Left lung (tissue), 10 donors: ENCODE data around the gene PAPOLB. TPM values are rescaled to one million over a fixed set of nuclear protein-coding genes. Genes with fewer than 3 reads are reported as not detected.

Experiments
- ATAC-seq: fragments of 200-7000 bp; cut with Tn5 transposase; one replicate; pipeline ENCODE4 v1.9.1; 2020; ENCODE audit warnings: moderate library complexity
- DNase-seq, 4 donors: peaks; one replicate each; pipeline ENCODE4 v3.0.0-alpha.2; 2013 to 2020
- H3K27ac ChIP-seq, 2 donors: fragments of 200-600 bp; sonication (generic) in 1 of 2; one replicate each; pipeline versions ENCODE4 v1.5.0 to v1.8.0; 2020 to 2021
- H3K27me3 ChIP-seq, 2 donors: fragments of 200-600 bp; sonication (generic) in 1 of 2; one replicate each; pipeline versions ENCODE4 v1.5.0 to v1.8.0; 2020 to 2021
- H3K36me3 ChIP-seq, 2 donors: fragments of 200-600 bp; sonication (generic) in 1 of 2; one replicate each; pipeline versions ENCODE4 v1.5.0 to v1.8.0; 2020 to 2021
- H3K4me1 ChIP-seq, 2 donors: fragments of 200-600 bp; one replicate each; pipeline ENCODE4 v1.8.0; 2021
- H3K4me3 ChIP-seq, 2 donors: fragments of 200-600 bp; sonication (generic) in 1 of 2; one replicate each; pipeline versions ENCODE4 v1.5.0 to v1.8.0; 2020 to 2021; ENCODE audit warnings: mild to moderate bottlenecking in 1 of 2
- H3K9me3 ChIP-seq, 2 donors: fragments of 200-600 bp; sonication (generic) in 1 of 2; one replicate each; pipeline versions ENCODE4 v1.5.0 to v1.8.0; 2020 to 2021
- intact Hi-C, 2 donors: fragments of 100-400 bp; cut with DNase I; formaldehyde crosslinking; loops; one replicate each; pipeline versions ENCODE4 v1.11.2 to v1.14.2; 2022
- polyA plus RNA-seq, 6 donors: library from polyadenylated mRNA; unstranded; fragments of 120-200 nt; gene quantifications; one replicate each; pipeline ENCODE4 v1.2.1, GENCODE V29; 2013; ENCODE audit not compliant: insufficient read length in 6 of 6
- total RNA-seq, 2 donors: library from RNA; stranded (reverse); fragmentation: NEBNext Ultra II Directional; extraction: Animal tissue kit (Norgen Biotek cat#: 25700); gene quantifications; one replicate each; pipeline ENCODE4 v1.2.1, GENCODE V29; 2021
- TF ChIP-seq, protein P1 (sequence below), 2 donors: fragments of 200-600 bp; sonication (generic) in 1 of 2; IDR thresholded peaks; one replicate each; pipeline versions ENCODE4 v1.5.0 to v1.8.0; 2021; ENCODE audit warnings: antibody characterized with exemption in 2 of 2
- donor health status: DM: no; HTN: yes; CAD: no.
- donor health status: DM: no; HTN: no; CAD: no.

Gene PAPOLB
- total and polyA plus RNA-seq, 8 donors = 0.07 to 0.24 (median 0.14) TPM

DNA sequence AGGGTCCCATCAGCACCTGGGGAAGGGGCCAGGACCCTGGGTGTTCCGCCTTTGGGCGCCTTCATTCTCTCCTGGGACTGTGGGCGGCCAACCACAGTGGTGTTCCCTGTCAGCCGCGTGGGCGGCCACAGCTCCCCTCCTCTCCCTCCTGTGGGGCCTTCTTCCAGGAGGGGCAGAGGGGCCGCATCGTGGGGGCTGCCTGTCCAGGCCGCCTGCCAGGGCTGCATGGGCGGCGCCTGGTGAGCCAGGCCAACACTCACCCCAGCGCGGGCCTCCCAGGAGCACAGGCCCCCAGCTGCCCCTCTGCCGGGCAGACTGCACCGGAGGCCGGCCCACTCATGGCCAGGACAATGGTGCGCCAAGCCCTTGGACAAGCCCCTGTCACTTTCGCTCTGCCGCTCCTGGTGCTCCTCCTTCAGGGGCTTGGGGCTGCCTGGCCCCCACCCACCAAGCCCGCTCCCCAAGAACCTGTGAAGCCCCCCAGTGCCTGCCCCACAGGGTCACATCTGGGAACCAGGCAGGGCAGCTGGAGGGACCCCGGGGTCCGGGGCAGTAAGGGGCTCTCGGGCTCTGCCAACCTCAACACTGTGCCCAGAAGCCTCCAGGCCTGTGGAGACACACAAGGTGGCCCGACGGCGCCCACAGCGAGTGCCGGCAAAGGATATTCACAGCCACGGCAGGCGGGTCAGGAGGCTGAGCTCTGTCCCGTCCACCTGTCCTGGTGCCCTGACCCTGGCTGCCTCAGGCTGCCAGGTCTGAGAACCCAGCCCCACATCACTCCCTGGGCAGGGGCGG lies 43.6 kb downstream of the PAPOLB start:
- Histone ChIP-seq H3K27ac (no peak overlapping the region), H3K9me3 (no peaks in the 10 kb centered on the region), H3K4me3 (no peak overlapping the region), H3K36me3 (no peaks in the 10 kb centered on the region), H3K4me1 (no peaks in the 10 kb centered on the region), H3K27me3 (no peaks in the 10 kb centered on the region)
- TF ChIP-seq, protein P1, sequence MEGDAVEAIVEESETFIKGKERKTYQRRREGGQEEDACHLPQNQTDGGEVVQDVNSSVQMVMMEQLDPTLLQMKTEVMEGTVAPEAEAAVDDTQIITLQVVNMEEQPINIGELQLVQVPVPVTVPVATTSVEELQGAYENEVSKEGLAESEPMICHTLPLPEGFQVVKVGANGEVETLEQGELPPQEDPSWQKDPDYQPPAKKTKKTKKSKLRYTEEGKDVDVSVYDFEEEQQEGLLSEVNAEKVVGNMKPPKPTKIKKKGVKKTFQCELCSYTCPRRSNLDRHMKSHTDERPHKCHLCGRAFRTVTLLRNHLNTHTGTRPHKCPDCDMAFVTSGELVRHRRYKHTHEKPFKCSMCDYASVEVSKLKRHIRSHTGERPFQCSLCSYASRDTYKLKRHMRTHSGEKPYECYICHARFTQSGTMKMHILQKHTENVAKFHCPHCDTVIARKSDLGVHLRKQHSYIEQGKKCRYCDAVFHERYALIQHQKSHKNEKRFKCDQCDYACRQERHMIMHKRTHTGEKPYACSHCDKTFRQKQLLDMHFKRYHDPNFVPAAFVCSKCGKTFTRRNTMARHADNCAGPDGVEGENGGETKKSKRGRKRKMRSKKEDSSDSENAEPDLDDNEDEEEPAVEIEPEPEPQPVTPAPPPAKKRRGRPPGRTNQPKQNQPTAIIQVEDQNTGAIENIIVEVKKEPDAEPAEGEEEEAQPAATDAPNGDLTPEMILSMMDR (IDR thresholded peaks at IDR 0.05) = no peak
- no peak for ATAC-seq
- DNase-seq = peak in 2 of 4 donors; percentile 63 to 78
- intact Hi-C loops = no loop called here

DNA sequence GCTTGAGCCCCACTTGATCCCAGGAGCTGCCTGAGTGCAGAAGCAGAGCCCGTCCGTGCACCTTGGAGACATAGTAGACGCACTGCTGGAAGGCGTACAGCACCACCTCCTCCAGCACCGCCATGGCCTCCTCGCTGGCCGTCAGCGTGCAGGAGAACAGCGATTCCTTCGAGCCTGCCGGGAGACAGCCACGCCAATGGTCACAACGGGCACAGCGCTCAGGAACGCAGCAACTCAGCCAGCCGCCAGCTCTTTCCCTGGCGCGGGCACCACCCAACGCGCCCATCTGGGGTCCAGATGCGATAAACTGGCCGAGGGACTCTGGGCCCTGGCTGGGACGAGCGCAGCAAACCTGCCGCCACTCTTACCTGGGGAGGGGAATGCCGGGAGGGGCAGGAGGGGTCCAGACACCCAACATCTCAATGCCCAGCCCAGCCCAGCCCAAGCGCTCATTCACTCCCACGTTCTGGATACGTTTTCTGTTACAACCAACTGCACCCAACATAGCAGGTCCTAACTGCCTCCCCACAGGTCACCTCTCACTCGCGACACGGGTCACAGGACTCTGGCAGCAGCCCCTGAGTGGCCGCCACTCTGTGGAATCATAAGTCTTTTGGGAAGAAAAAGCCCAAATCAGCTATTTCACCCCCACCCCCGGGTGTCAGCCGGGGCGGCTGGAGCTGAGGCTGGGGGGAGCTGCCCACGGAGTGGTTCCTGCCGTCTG lies 44.5 kb downstream of the PAPOLB start:
- TF ChIP-seq, protein P1 (IDR thresholded peaks at IDR 0.05) = no peak
- Histone ChIP-seq H3K4me3 (no peak overlapping the region), H3K27me3 (no peaks in the 10 kb centered on the region), H3K9me3 (no peaks in the 10 kb centered on the region), H3K27ac (no peak overlapping the region), H3K36me3 (no peaks in the 10 kb centered on the region), H3K4me1 (no peaks in the 10 kb centered on the region)
- peak in 1 of 4 donors; percentile 66 for DNase-seq
- ATAC-seq = no peak
- intact Hi-C loops = no loop called here

DNA sequence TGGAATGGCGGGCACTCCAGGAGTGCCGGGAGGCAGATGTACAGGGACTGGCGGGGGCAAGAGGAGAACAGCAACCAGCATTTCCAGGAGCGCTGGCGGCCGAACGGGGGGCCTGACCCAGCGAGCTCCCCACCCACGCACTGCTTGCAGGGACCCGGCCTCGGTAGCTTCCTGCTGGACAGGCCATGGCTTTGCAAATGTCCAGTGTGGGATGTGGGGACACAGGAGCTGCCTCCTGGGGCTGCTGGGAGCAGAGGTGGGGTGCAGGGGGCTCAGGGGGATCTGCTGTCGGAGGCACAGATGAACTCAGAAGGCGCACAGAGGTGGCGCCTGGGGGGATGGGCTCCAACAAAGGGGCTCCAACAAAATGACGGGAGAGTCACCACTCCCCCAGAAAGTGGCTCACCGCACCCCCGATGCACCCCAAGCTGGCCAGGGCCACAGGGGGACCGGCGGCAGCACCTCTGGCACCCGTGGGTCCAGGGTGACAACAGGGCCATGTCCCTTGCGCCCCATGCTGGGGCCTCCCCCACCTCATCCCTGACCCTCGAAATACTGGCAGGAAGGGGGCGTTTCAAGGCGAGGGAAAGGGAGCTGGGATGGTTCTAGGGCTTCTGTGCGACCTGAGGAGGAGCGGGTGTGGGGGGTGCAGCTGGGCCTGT lies 45.3 kb downstream of the PAPOLB start:
- no peaks in the 10 kb centered on the region for H3K4me1 ChIP-seq
- intact Hi-C loops = no loop called here
- no peak overlapping the region for H3K4me3 ChIP-seq
- no peaks in the 10 kb centered on the region for H3K36me3 ChIP-seq
- H3K27ac ChIP-seq = no peak overlapping the region
- DNase-seq (peak in 1 of 4 donors; percentile 70), ATAC-seq (no peak)
- TF ChIP-seq, protein P1 (IDR thresholded peaks at IDR 0.05) = no peak
- no peaks in the 10 kb centered on the region for H3K9me3 ChIP-seq
- H3K27me3 ChIP-seq = no peaks in the 10 kb centered on the region

GRCh38 chr7:4815609-4816418 lies 46.0 kb downstream of the PAPOLB start:
- no peak overlapping the region for H3K27ac ChIP-seq
- H3K4me3 ChIP-seq = no peak overlapping the region
- TF ChIP-seq, protein P1 (IDR thresholded peaks at IDR 0.05) = no peak
- peaks cover 0 to 1% of the 10 kb centered on the region in 2 donors for H3K27me3 ChIP-seq
- no peaks in the 10 kb centered on the region for H3K4me1 ChIP-seq
- peak in 1 of 4 donors; percentile 72 for DNase-seq
- intact Hi-C loops = no loop called here
- no peak for ATAC-seq
- no peaks in the 10 kb centered on the region for H3K36me3 ChIP-seq
- no peaks in the 10 kb centered on the region for H3K9me3 ChIP-seq
